CD4-positive, alpha-beta T cell treated with Interleukin-12 subunit alpha and Interleukin-12 subunit beta, for 1 hour (primary cell): ENCODE data around the gene CDK5.
"Not testable (repeated sequence)": the region's sequence is repeated elsewhere in the genome, so short reads cannot be mapped to it uniquely, and the experiment has no call there.

Experiments used
- DNase-seq: peaks from one replicate; pipeline ENCODE4 v3.0.0-alpha.2; 2020

CDK5 gene

DNA sequence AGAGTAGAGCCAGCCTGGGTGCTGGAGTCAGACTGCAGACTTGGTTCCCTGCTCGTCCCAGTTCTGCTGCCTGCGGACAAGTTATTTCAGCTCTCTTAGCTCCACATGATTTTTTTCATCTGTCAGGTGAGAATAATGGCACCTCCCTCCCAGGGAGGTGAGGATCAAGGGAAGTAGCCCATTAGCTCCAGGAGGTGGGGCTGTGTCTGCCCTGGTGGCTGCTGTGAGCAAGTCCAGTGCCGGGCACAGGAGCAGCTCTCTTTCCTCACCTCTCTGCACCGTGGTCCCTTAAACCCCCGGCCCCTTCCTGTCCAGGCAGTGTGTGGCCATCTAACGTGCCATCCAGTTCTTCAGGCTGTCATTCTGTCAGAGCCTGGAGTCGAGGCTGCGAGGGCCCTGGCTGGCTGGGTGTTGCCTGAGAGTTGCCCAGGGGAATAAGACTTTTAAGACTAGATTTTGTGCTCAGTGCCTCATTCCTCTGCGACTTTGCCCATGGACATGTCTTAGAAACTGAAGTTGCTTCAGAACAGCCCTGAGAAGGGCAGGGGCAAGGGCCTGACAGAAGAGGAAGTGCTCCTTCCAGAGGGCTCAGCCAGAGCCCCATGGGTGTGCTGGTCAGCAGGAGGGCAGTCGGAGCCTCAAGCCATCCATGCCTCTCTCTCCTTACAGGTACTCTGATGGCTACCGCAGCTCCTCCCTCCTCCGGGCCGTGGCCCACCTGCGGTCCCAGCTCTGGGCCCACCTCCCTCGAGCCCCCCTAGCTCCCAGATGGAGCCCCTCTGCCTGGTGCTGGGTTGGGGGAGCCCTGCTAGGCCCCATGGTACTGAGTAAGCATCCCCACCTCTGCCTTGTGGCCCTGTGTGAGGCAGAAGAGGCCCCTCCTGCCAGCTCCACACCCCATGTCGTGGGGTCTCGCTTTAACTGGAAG is 24.5 kb downstream of the CDK5 start:
- no peak for DNase-seq

DNA sequence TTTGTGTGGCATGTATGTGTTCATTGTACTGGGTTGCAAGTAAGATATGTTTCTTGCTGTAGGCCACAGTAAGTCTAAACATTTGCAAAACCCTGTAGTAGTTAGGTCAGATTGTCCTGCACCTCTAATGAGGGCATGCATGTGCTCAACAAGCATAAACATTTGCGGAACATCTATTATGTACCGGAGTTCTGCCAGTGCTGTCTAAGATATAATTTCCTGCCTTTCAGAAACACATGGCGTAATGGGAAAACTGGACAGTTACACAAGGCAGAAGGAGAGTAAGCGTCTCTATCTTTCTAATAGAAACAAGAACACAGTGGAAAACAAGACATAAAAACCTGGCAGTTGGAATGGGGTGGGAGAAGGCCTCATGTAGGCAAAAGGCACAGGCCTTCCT is 26.7 kb downstream of the CDK5 start:
- no peak for DNase-seq

DNA sequence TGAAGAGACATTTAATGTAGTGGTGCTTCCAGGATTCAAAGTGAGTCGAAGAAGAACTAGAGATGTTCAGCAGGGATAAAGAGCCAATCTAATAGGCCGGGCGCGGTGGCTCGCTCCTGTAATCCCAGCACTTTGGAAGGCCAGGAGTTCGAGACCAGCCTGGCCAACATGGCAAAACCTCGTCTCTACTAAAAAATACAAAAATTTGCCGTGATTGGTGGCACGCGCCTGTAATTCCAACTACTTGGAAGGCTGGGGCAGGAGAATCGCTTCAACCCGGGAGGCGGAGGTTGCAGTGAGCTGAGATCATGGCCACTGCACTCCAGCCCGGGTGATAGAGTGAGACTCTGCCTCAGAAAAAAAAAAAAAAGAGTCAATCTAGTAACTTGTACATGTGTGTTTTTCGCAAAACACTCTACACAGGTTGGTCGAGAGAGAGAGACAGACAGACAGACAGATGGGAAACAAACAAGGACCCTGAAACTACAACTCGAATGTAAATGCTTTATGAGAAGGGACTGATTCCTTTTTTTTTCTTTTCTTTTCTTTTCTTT is 28.7 kb downstream of the CDK5 start:
- DNase-seq, result no peak

DNA sequence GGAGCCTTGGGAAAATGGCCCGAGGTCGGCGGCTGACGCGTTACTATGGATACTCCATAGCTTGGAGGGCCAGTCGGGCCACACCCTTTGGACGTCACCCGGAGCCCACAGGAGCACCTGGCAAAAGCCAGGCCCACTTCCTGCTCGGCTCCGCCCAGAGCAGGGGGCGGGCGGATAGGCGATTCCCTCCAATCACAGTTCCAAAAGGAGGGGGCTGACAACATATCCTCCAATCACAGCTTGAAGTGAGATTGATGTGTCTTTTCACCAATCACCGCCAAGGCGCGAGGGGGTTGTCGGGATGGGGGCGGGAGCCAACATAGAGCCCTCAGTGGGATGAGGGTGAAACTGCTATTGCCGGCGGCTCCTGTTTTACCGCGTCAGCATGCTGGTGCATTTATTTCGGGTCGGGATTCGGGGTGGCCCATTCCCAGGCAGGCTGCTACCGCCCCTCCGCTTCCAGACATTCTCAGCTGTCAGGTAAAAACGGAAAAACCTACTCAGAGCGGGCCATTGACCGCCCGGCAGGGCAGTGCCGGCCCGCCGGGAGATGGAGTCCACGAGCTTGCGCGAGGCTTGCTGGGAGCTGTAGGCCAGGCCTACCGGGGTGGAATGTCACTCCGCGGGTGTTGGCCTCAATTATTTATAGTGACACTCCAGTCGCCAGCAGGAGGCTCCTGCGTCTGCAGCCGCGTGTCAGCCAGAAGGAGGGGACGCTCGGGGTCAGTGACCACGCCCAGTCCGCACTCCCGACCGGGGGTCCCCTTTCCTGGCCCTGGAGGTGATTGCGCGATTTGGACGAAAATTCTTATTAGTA is 29.4 kb downstream of the CDK5 start, which contains the start of gene ABCB8:
ABCB8 (plus strand) TSS at position 320 of the 817 bp plus-strand sequence; CDS start at position 386, 66 bp downstream.
- peak; percentile 99 for DNase-seq

DNA sequence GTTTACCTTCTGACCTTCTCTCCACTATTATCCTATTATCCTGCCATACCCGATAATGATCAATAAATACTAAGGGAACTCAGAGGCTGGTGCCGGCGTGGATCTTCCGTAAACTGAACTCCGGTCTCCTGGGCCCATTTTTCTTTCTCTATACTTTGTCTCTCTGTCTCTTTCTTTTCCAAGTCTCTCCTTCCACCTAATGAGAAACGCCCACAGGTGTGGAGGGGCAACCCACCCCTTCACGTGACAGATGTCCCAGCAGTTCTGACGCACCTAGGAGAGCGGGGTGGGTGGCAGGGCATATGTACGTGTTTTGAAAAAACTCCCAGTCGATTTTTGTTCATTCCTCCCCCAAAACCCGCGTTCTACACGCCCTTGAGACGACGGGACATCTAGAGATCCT is 30.0 kb downstream of the CDK5 start:
- DNase-seq, result not testable (repeated sequence)

DNA sequence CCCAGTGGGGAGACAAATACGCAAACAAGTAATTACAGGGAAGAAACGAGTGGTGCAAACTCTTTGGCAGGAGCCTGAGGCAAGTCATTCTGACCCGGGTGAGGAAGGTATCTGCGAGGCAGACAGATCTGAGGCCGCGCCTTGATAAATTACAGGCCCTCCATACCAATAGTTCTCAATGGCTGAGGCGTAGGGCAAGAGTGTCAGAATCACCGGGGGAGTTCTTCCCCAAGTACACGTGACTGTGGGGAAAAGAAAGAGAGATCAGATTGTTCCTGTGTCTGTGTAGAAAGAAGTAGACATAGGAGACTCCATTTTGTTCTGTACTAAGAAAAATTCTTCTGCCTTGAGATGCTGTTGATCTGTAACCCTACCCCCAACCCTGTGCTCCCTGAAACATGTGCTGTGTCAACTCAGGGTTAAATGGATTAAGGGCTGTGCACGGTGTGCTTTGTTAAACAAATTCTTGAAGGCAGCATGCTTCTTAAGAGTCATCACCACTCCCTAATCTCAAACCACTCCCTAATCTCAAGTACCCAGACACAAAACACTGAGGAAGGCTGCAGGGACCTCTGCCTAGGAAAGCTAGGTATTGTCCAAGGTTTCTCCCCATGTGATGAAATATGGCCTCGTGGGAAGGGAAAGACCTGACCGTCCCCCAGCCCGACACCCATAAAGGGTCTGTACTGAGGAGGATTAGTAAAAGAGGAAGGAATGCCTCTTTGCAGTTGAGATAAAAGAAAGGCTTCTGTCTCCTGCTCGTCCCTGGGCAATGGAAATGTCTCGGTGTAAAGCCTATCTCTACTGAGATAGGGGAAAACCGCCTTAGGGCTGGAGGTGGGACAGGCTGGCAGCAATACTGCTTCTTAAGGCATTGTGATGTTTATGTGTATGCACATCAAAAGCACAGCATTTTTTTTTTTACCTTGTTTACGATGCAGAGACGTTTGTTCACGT is 30.6 kb downstream of the CDK5 start:
- DNase-seq, result not testable (repeated sequence)

DNA sequence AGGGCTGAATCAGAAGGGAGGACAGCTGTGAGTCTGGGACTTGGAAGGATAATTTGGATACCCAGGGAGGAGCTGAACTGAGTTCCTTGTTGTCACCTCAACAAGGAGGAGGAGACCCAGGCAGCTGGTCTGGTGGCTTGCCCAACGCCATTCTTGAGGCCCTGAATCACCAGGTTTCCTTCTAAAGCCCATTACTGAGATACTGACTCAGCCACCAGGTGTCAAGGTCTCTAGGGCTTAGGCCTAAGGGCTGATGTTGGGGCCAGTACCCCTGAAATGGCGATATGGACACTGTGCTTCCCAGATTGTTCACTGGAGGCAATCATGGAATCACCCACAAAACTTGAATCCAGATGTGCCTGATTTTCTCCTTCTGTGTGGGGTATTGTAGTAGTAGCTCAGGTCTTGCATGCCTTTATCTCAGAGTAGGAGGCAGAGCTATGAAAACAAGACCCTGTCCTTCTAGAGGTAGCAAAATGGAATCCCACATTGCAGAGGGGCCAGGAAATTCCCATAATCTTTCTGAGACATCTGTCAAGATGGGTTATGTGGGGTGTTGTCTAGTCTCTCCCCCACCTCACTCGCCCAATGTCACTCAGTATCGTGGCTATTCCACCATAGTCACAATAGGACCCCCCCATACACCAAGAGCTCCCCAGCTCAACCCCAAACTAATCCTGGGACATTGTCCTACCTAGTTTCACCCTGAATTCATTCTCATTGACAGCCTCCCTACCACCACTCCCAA is 31.6 kb downstream of the CDK5 start:
- DNase-seq, result no peak

DNA sequence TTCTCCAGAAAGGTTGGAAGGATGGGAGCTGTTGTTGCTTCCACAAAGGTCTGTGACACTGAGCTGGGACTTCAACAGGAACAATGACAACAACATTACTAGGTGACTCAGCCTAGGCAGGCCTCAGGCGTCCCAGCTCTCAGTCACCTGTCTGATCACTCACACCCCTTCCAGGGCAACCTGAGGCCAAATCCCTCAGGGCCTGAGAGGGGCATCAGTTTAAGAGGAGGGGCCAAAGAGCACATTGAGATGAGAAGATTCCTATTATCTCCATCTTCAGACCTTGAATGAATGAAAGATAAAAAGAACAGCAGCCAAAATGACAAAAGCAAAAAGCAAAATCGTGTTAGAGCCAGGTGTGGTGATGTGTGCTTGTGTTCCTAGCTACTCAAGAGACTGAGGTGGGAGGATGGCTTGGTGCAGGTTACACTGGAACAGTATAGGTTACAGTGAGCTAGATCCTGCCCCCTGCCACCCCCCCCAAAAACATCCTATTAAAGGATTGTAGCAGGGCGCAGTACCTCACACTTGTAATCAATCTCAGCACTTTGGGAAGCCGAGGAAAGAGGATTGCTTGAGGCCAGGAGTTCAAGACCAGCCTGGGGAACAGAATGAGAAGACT is 33.2 kb downstream of the CDK5 start, which contains the start of gene ATG9B:
ATG9B (minus strand) TSS at position 60 of the 622 bp plus-strand sequence. CDS start 71 bp downstream, outside the sequence.
- no peak for DNase-seq

DNA sequence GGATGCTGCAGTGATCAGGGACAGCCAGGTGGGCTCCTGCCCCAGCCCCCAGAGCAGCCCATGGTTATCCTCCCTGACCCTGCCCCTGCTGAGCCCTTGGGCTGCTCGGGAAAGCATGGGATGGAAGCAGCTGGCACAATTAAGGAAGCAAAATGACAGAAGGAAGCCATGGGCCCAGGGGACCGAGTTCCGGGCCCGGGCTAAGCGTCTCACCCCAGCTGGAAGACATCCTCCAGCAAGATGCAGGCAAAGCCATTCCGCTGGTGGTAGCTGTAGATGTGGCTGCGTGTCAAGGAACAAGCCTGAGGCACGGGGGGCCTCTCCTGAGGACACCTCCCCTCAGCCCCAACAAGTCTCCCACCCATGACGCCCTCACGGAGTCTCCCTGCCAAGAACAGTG is 34.5 kb downstream of the CDK5 start:
- no peak for DNase-seq

DNA sequence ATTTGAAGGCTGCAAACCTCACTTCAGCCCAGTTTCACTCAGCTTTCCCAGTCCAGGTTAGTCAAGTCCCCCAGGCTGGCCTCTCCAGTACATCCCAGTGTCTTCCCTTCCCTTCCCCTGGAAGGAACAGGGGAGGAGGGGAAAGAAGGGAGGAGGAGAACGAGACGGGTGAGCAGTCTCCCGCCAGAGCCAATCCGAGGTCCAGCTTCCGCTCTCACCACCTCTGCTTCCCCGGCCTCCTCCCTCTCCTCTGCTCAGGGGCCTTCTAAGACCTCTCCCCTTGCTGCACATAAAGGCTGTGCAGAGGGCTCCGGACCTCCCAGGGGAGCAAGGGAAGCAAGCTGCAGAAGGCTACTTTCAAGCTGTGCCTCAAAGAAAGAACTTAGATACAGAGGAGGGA is 37.5 kb downstream of the CDK5 start:
- DNase-seq, result no peak

DNA sequence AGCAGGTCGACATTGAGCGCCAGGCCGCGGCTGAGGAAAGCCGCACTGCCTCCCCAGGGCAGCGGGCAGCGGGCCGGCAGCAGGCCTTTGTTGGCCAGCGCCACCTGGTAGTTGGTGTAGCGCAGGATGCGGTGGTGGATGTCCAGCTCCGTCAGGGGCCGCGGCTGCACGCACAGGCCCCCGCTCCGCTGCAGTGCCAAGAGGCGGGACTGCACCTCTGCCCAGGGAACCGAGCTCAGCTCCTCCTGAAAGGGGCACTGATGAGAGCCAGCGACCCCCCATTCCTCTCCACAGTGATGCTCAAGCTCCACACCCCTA is 38.6 kb downstream of the CDK5 start:
- DNase-seq, result no peak

DNA sequence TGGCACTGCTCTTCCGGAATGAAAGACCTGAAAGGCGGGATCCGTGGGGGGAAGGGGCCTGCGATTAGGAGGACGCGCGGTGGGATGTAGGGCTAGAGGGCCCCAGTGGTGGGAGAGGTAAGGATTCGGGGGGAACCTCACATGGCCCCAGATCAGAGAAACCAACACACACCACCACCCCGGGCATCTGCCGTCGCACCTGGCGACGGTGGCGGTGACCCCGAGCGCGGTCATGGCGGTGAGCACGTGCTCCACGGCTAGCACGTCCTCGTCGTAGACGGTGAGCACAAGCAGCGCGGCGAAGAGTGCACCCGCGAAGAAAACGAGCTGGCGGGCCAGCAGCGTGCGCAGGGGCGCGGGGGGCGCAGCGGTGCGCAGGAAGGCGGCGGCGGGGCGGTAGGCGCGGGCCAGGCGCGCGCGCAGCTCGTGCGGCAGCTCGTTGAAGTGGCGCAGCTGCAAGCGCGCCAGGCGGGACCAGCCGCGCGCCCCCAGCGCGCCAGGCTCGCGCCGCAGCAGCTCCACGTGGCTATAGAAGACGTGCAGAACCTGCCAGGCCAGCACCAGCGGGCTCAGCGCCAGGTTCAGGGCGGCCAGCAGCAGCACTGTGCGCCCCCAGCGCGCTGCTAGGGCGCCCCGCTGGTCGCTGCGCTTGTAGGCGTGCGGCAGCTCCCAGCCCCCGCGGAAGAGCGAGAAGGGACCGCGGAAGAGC is 39.1 kb downstream of the CDK5 start:
- DNase-seq, result peak; percentile 52

DNA sequence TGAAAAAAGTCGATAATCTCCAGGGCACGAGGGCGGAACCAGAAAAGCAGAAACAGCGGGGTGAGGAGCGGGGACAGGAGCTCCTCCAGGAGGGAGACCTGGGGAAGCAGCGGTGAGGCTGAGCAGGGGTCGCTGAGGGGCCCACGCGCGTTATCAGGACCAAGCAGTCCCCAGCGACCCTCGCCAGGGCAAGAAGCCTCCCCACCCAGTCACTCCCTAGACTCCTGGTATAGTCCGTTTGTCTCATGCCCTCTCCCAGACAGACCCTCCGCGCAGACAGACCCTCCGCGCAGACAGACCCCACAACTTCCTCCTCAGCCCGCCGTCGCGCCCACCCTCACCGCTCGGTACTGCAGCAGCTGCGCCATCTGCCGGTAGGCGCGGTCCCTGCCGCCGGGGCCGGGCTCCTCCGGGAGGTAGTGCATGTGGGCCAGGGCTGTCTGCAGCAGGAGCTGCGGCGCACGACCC is 39.7 kb downstream of the CDK5 start:
- DNase-seq, result peak; percentile 83

DNA sequence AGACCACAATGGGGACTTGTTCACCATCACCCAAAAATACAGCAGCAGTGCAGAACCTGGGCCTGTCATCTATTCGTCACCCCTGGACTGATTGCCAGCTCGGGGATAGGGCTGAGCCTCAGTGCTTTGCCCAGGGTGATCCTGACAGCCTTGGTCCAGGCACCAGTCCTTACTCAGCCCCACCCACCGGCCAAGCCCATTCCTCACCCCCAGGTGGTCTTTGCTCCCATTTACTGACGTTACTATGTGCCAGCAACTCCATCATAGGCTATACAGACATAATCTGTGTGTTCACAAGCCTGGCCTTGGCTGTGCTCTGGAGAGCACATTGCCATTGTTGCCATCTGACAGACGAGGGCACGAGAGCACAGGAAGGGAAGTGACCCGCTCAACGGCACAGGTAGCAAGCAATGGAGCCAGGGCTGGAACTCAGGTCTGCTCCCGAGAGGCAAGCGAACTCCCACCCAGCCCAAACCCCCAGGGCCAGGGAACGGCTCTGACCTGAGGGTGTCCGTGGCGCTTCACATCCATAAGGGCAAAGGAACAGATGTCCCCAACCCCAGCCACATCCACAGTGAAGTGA is 40.2 kb downstream of the CDK5 start:
- DNase-seq, result no peak

DNA sequence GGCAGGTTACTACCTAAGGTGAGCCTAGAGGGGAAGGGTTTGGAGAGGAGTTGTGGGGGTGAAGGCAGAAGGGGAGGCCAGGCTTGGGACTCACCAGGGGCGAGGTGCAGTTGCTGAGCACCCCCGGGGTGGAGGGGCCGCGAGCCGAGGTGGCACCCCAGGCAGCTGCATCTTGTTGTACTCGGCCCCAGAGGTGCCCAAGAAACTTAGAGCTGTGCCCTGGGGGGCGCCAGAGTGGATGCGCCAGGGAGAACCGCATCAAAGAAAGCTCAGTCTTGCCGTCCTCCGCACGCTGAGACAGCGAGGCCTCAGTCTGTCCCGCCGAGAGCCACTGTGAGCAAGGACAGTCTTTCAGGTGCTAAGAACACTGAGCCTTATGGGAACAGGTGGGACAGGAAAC is 40.8 kb downstream of the CDK5 start:
- DNase-seq, result no peak

DNA sequence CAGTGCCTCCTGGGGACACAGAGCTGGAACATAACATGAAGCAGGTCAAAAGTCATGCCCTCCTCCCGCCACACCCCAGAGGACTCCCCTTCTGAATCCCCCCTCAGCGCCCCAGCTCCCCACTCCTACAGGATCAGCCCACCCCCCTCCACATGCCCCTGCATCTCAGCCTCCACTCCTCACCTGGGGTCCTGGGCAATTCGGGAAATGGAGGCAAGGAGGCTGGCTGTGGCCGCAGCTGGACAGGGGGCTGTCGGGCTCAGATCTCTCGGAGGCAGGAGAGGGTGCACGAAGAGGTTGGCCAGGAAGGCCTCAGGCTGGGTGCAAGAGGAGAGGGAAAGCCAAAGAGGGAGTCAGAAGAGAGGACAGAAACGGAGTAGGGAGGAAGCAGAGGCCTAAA is 41.2 kb downstream of the CDK5 start:
- DNase-seq, result no peak

DNA sequence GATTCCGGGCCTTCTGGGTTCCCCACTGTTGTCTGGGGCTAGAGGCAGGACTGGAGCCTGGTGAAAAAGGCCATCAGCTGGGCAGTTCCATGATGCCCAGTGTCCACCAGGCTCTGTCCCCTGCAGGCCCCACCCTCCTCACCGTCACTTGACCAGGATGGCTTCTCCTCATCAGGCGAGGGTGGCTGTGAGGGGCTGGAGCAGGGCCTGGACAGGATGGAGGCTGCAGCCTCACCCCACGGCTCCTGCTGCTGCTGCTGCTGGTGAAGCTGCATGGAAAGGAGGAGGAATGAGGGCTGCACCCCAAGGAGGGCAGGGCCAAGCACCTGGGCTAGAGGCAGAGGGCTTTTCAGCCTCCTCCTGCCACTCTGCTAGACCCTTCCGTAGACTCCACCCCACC is 41.7 kb downstream of the CDK5 start:
- DNase-seq, result no peak

DNA sequence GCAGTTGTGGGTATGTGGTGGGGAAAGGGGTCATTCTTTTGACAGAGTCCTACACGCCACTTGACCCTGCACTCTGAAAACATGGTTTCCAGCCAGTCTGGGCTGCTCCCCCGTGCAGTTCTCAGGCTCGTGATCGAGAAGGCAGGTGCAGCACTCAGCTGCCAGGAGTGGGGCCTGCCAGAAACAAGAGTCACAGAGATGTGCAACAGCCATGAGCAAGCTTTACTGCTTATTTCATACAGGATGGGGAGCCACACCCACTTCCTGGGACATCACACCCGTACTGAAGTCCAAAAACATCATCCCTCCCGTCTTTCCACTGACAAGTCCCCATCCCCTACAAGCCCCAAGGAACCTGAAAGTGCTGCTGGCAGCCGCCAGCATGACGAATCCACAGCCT is 42.7 kb downstream of the CDK5 start:
- DNase-seq, result peak; percentile 54

DNA sequence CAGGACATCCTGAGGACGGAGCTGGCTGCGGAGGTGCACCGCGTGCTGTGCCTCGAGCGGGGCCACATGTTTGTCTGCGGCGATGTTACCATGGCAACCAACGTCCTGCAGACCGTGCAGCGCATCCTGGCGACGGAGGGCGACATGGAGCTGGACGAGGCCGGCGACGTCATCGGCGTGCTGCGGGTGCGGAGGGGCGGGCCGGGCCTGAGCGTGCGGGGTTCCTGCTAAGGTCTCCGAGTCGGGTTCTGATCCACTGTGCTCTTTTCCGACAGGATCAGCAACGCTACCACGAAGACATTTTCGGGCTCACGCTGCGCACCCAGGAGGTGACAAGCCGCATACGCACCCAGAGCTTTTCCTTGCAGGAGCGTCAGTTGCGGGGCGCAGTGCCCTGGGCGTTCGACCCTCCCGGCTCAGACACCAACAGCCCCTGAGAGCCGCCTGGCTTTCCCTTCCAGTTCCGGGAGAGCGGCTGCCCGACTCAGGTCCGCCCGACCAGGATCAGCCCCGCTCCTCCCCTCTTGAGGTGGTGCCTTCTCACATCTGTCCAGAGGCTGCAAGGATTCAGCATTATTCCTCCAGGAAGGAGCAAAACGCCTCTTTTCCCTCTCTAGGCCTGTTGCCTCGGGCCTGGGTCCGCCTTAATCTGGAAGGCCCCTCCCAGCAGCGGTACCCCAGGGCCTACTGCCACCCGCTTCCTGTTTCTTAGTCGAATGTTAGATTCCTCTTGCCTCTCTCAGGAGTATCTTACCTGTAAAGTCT is 43.8 kb downstream of the CDK5 start:
- DNase-seq, result peak; percentile 96
